PC-9 (cell line): ENCODE measurements around the gene IL10RB. TPM values are rescaled to one million over a fixed set of nuclear protein-coding genes. Genes with fewer than 3 reads are reported as not detected.

Experiments
- BruUV-seq: library from RNA; stranded (reverse); fragments of 400-500 nt; replicated peaks from 2 replicates; lab custom pipeline; 2021; lab: Mats Ljungman, UMichigan
- CTCF ChIA-PET: fragments of 300-600 bp; sonication (Branson Sonifier 250); formaldehyde crosslinking; loops from one replicate; lab custom pipeline; 2022; ENCODE audit warnings: antibody characterized with exemption; lab: Charles Lee
- POLR2A ChIA-PET: fragments of 300-600 bp; sonication (Branson Sonifier 250); formaldehyde crosslinking; loops from one replicate; lab custom pipeline; 2022; ENCODE audit warnings: antibody characterized with exemption; ENCODE audit not compliant: unreplicated experiment; lab: Charles Lee
- DNase-seq, 2 experiments: peaks; one replicate each; pipeline versions ENCODE4 v3.0.0 to v3.0.0-alpha.2; 2015 to 2022; ENCODE audit warnings: mixed read lengths in 1 of 2
- H2AFZ ChIP-seq: fragments of 200-600 bp; sonication (generic); 2 replicates; pipeline ENCODE4 v1.8.1; 2017; ENCODE audit warnings: antibody characterized with exemption
- H3F3A ChIP-seq: fragments of 200-600 bp; sonication (generic); 2 replicates; pipeline ENCODE4 v1.8.1; 2017; ENCODE audit warnings: antibody characterized with exemption, mild to moderate bottlenecking, low read depth; ENCODE audit not compliant: insufficient read depth
- H3K27ac ChIP-seq: fragments of 200-600 bp; sonication (generic); 2 replicates; pipeline ENCODE4 v1.6.1; 2016; ENCODE audit warnings: mixed run types
- H3K27me3 ChIP-seq: fragments of 200-600 bp; sonication (generic); 2 replicates; pipeline ENCODE4 v1.6.1; 2016; ENCODE audit warnings: low read depth, mixed run types; ENCODE audit not compliant: insufficient read depth
- H3K36me3 ChIP-seq: fragments of 200-600 bp; sonication (generic); 2 replicates; pipeline ENCODE4 v1.6.1; 2016; ENCODE audit warnings: low read depth, mixed run types
- H3K4me1 ChIP-seq: fragments of 200-600 bp; sonication (generic); replicated peaks from 2 replicates; pipeline ENCODE4 v1.6.1; 2016; ENCODE audit warnings: mixed run types; ENCODE audit not compliant: insufficient read depth
- H3K4me2 ChIP-seq: fragments of 200-600 bp; sonication (generic); 2 replicates; pipeline ENCODE4 v1.6.1; 2017; ENCODE audit warnings: mixed run types
- H3K4me3 ChIP-seq: fragments of 200-600 bp; sonication (generic); 2 replicates; pipeline ENCODE4 v1.6.1; 2016; ENCODE audit warnings: mixed run types
- H3K79me2 ChIP-seq: fragments of 200-600 bp; sonication (generic); 2 replicates; pipeline ENCODE4 v1.6.1; 2017; ENCODE audit warnings: low read depth, mixed run types
- H3K9me2 ChIP-seq: fragments of 200-600 bp; sonication (generic); 2 replicates; pipeline ENCODE4 v1.8.1; 2017; ENCODE audit warnings: mild to moderate bottlenecking; ENCODE audit not compliant: insufficient read depth
- H3K9me3 ChIP-seq: fragments of 200-600 bp; sonication (generic); 2 replicates; pipeline ENCODE4 v1.8.1; 2016; ENCODE audit warnings: low read depth; ENCODE audit not compliant: insufficient read depth
- H4K20me1 ChIP-seq: fragments of 200-600 bp; sonication (generic); 2 replicates; pipeline ENCODE4 v1.8.1; 2017; ENCODE audit not compliant: insufficient read depth
- CTCF ChIP-seq: fragments of 200-600 bp; sonication (generic); conservative IDR thresholded peaks from 2 replicates; pipeline ENCODE4 v1.6.1; 2017; ENCODE audit warnings: mixed run types, antibody characterized with exemption, mild to moderate bottlenecking, moderate library complexity
- EZH2 ChIP-seq: fragments of 200-600 bp; sonication (generic); IDR thresholded peaks from 2 replicates; pipeline ENCODE4 v1.8.0; 2017; ENCODE audit warnings: antibody characterized with exemption, low read depth
- intact Hi-C: fragments of 100-400 bp; cut with micrococcal nuclease; formaldehyde crosslinking; loops from one replicate; pipeline ENCODE4 v1.10.0; 2022; ENCODE audit not compliant: unreplicated experiment
- total RNA-seq: library from RNA; stranded (reverse); gene quantifications from 2 replicates; pipeline ENCODE4 v1.2.3, GENCODE V29; 2021

IL10RB gene
- total RNA-seq, 1 experiment from 2014 or later: 18.3 TPM

- intact Hi-C loops: no loop called here
- H3K27ac ChIP-seq: no peak overlapping the region
- H2AFZ ChIP-seq: no peak overlapping the region
- H3K9me3 ChIP-seq: no peaks in the 10 kb centered on the region
- H3K79me2 ChIP-seq: no peaks in the 10 kb centered on the region
- TF ChIP-seq EZH2 (no peak), CTCF (no peak)
- BruUV-seq: no TSS peak
- ChIA-PET POLR2A (no interaction called here), CTCF (no interaction called here)
- no peaks in the 10 kb centered on the region for H3K4me1 ChIP-seq
- H3F3A ChIP-seq: no peaks in the 10 kb centered on the region
- no peak overlapping the region for H3K4me3 ChIP-seq
- DNase-seq: no peak
- H4K20me1 ChIP-seq: no peaks in the 10 kb centered on the region
- H3K27me3 ChIP-seq: no peaks in the 10 kb centered on the region
- H3K9me2 ChIP-seq: no peaks in the 10 kb centered on the region
- H3K4me2 ChIP-seq: no peak overlapping the region
- H3K36me3 ChIP-seq: no peaks in the 10 kb centered on the region
These were observed 6.2 kb upstream of the IL10RB start for GRCh38 chr21:33259995-33260394.

GRCh38 chr21:33261635-33262034, 4.5 kb upstream of the IL10RB start:
- H3K27me3 ChIP-seq: no peaks in the 10 kb centered on the region
- BruUV-seq: no TSS peak
- H3K27ac ChIP-seq: no peak overlapping the region
- no peaks in the 10 kb centered on the region for H3K79me2 ChIP-seq
- no peaks in the 10 kb centered on the region for H4K20me1 ChIP-seq
- H3K4me3 ChIP-seq: no peak overlapping the region
- intact Hi-C loops: no loop called here
- no peaks in the 10 kb centered on the region for H3K9me2 ChIP-seq
- peaks cover 3% of the 10 kb centered on the region; the same call in 1 of the 2 replicates for H3F3A ChIP-seq
- H3K9me3 ChIP-seq: no peaks in the 10 kb centered on the region
- H3K4me2 ChIP-seq: no peak overlapping the region
- H3K4me1 ChIP-seq: 0 out of 2 replicates have a peak, but pooled peaks cover 5% of the 10 kb centered on the region
- POLR2A ChIA-PET: interaction anchor here (0.7 kb wide), 1 partner anchor 204 kb away, joined by 3 read pairs; no protein-coding TSS in a partner anchor
- no peak for DNase-seq
- CTCF ChIA-PET: no interaction called here
- H2AFZ ChIP-seq: no peak overlapping the region
- H3K36me3 ChIP-seq: no peaks in the 10 kb centered on the region
- TF ChIP-seq CTCF (no peak), EZH2 (no peak)

- no peaks in the 10 kb centered on the region for H3K9me3 ChIP-seq
- ChIA-PET CTCF (interaction anchor here (0.5 kb wide), 1 partner anchor 142 kb away, joined by 3 read pairs; no protein-coding TSS in a partner anchor), POLR2A (no interaction called here)
- no peaks in the 10 kb centered on the region for H3K9me2 ChIP-seq
- peaks cover 7% of the 10 kb centered on the region; the same call in 1 of the 2 replicates for H3F3A ChIP-seq
- H3K4me1 ChIP-seq: peaks cover 10% of the 10 kb centered on the region; the same call in 1 of the 2 replicates
- no peak overlapping the region for H3K27ac ChIP-seq
- H3K36me3 ChIP-seq: no peaks in the 10 kb centered on the region
- TF ChIP-seq CTCF (no peak), EZH2 (no peak)
- no peaks in the 10 kb centered on the region for H3K79me2 ChIP-seq
- H4K20me1 ChIP-seq: no peaks in the 10 kb centered on the region
- intact Hi-C loops: no loop called here
- H3K4me3 ChIP-seq: no peak overlapping the region
- H2AFZ ChIP-seq: no peak overlapping the region
- BruUV-seq: no TSS peak
- no peak for DNase-seq
- H3K4me2 ChIP-seq: no peak overlapping the region
- no peaks in the 10 kb centered on the region for H3K27me3 ChIP-seq
These were observed 3.2 kb upstream of the IL10RB start for GRCh38 chr21:33262921-33263320.
